HEK293 (cell line): ENCODE measurements around the gene ARHGEF2.

Experiments
- CTCF ChIA-PET: fragments of 350-600 bp; formaldehyde crosslinking; extraction: SDS; loops from one replicate; lab custom pipeline; 2021; ENCODE audit warnings: antibody characterized with exemption; lab: Yijun Ruan, JAX
- POLR2A ChIA-PET: fragments of 300-600 bp; formaldehyde crosslinking; extraction: SDS; loops from one replicate; lab custom pipeline; 2020; ENCODE audit warnings: antibody characterized with exemption, inconsistent platforms; lab: Yijun Ruan, JAX
- H3K27ac ChIP-seq: fragments of 200-500 bp; sonication (Bioruptor generic); 2 replicates; pipeline ENCODE4 v1.5.1; 2014; ENCODE audit warnings: low read depth, low read length, control low read depth, inconsistent platforms; ENCODE audit errors: extremely low read depth
- H3K36me3 ChIP-seq, 2 experiments: fragments of 200-500 bp in 1 of 2; sonication (Bioruptor generic) in 1 of 2; 1 replicate in 1 of 2; 2 replicates in 1 of 2; pipeline ENCODE4 v1.5.1; 2014 to 2017; ENCODE audit warnings: inconsistent platforms in 2 of 2, low read length in 2 of 2; ENCODE audit not compliant: control insufficient read depth in 2 of 2, insufficient read depth in 1 of 2
- H3K4me1 ChIP-seq: fragments of 200-500 bp; sonication (Bioruptor generic); 2 replicates; pipeline ENCODE4 v1.5.1; 2014; ENCODE audit warnings: mild to moderate bottlenecking, low read length, inconsistent platforms; ENCODE audit not compliant: control insufficient read depth, insufficient read depth
- H3K4me3 ChIP-seq: 2 replicates; pipeline ENCODE4 v1.5.1; 2011; ENCODE audit warnings: low read depth, mild to moderate bottlenecking, control low read depth, low read length, moderate library complexity
- H3K9me3 ChIP-seq: fragments of 200-500 bp; sonication (Bioruptor generic); 2 replicates; pipeline ENCODE4 v1.5.1; 2014; ENCODE audit warnings: low read depth, low read length, inconsistent platforms; ENCODE audit not compliant: control insufficient read depth, insufficient read depth
- GFI1B ChIP-seq: fragments of 450-650 bp; formaldehyde crosslinking; IDR thresholded peaks from 2 replicates; pipeline ENCODE4 v1.5.1; 2016; ENCODE audit warnings: missing biosample characterization, missing genetic modification characterization
- GLI2 ChIP-seq: fragments of 450-650 bp; formaldehyde crosslinking; IDR thresholded peaks from 2 replicates; pipeline ENCODE4; 2017; ENCODE audit warnings: missing biosample characterization, missing genetic modification characterization, low read depth, borderline replicate concordance
- KLF8 ChIP-seq: fragments of 450-650 bp; formaldehyde crosslinking; IDR thresholded peaks from 2 replicates; pipeline ENCODE4 v1.5.1; 2016; ENCODE audit warnings: missing biosample characterization, missing genetic modification characterization
- TCF7L2 ChIP-seq: IDR thresholded peaks from 2 replicates; pipeline ENCODE4 v1.6.1; 2011; ENCODE audit warnings: low read depth, mild to moderate bottlenecking, inconsistent platforms, low read length, moderate library complexity, borderline replicate concordance
- YY1 ChIP-seq: fragments of 450-650 bp; formaldehyde crosslinking; IDR thresholded peaks from 2 replicates; pipeline ENCODE4 v1.5.1; 2018; ENCODE audit warnings: missing biosample characterization, missing genetic modification characterization
- ZBTB17 ChIP-seq: fragments of 450-650 bp; formaldehyde crosslinking; IDR thresholded peaks from 2 replicates; pipeline ENCODE4 v1.5.1; 2016; ENCODE audit warnings: missing biosample characterization, missing genetic modification characterization
- ZNF132 ChIP-seq: fragments of 450-650 bp; formaldehyde crosslinking; IDR thresholded peaks from 2 replicates; pipeline ENCODE4 v1.5.1; 2017; ENCODE audit warnings: missing biosample characterization, missing genetic modification characterization, borderline replicate concordance
- ZNF155 ChIP-seq: fragments of 450-650 bp; formaldehyde crosslinking; IDR thresholded peaks from 2 replicates; pipeline ENCODE4 v1.5.1; 2016; ENCODE audit warnings: missing biosample characterization, missing genetic modification characterization
- ZNF169 ChIP-seq: fragments of 450-650 bp; formaldehyde crosslinking; IDR thresholded peaks from 2 replicates; pipeline ENCODE4 v1.5.1; 2016; ENCODE audit warnings: missing biosample characterization, missing genetic modification characterization
- ZNF335 ChIP-seq: fragments of 450-650 bp; formaldehyde crosslinking; conservative IDR thresholded peaks from 2 replicates; pipeline ENCODE4 v1.5.1; 2016; ENCODE audit warnings: missing biosample characterization, missing genetic modification characterization
- ZNF626 ChIP-seq: fragments of 450-650 bp; sonication (Bioruptor Pico); formaldehyde crosslinking; IDR thresholded peaks from 2 replicates; pipeline ENCODE4 v1.5.1; 2018; ENCODE audit warnings: missing biosample characterization, missing genetic modification characterization, inconsistent platforms
- ZNF629 ChIP-seq: fragments of 450-650 bp; formaldehyde crosslinking; IDR thresholded peaks from 2 replicates; pipeline ENCODE4 v1.5.1; 2017; ENCODE audit warnings: missing biosample characterization, missing genetic modification characterization
- ZNF664 ChIP-seq: fragments of 450-650 bp; formaldehyde crosslinking; IDR thresholded peaks from 2 replicates; pipeline ENCODE4 v1.5.1; 2016; ENCODE audit warnings: missing biosample characterization, missing genetic modification characterization
- ZNF776 ChIP-seq: fragments of 450-650 bp; formaldehyde crosslinking; IDR thresholded peaks from 2 replicates; pipeline ENCODE4 v1.5.0; 2017; ENCODE audit warnings: missing biosample characterization, missing genetic modification characterization, borderline replicate concordance
- ZNF843 ChIP-seq: fragments of 450-650 bp; formaldehyde crosslinking; IDR thresholded peaks from 2 replicates; pipeline ENCODE4 v1.5.1; 2016; ENCODE audit warnings: missing biosample characterization, missing genetic modification characterization
- TF ChIP-seq, protein P1 (sequence below): fragments of 450-650 bp; formaldehyde crosslinking; IDR thresholded peaks from 2 replicates; pipeline ENCODE4 v1.5.1; 2016; ENCODE audit warnings: missing biosample characterization, missing genetic modification characterization, borderline replicate concordance
- TF ChIP-seq, protein P2 (sequence below): fragments of 450-650 bp; formaldehyde crosslinking; IDR thresholded peaks from 2 replicates; pipeline ENCODE4 v1.5.1; 2016; ENCODE audit warnings: missing biosample characterization, missing genetic modification characterization
- TF ChIP-seq, protein P3 (sequence below): fragments of 450-650 bp; formaldehyde crosslinking; conservative IDR thresholded peaks from 2 replicates; pipeline ENCODE4 v1.5.1; 2016; ENCODE audit warnings: low read depth, missing biosample characterization, missing genetic modification characterization
- TF ChIP-seq, protein P4 (sequence below): fragments of 450-650 bp; formaldehyde crosslinking; IDR thresholded peaks from 2 replicates; pipeline ENCODE4 v1.5.1; 2016; ENCODE audit warnings: missing biosample characterization, missing genetic modification characterization
- TF ChIP-seq, protein P5 (sequence below): fragments of 450-650 bp; formaldehyde crosslinking; IDR thresholded peaks from 2 replicates; pipeline ENCODE4 v1.5.1; 2016; ENCODE audit warnings: missing biosample characterization, missing genetic modification characterization

ARHGEF2 gene

DNA sequence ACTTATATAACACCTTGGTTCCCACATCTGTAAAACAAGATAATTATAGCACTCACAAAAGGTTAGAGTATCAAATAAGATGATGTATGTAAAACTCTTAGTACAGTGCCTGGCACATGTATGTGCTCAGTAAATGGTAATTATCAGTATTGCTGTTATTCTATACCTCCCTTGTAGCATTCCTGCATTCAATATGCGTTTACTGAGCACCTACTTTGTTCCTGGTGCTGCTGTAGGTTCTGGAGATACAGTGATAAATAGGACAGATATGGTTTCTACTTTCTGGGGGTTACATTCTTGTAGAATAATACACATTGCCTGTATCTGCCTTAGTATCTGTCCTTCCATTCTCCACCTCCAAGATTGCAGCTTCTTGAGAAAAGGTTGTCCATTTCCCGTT lies 43.6 kb upstream of the ARHGEF2 start:
- Histone ChIP-seq H3K27ac (no peak overlapping the region), H3K4me3 (no peak overlapping the region), H3K4me1 (no peaks in the 10 kb centered on the region)
- CTCF ChIA-PET = interaction anchor here (1.6 kb wide), 1 partner anchor 13 kb away, joined by 3 read pairs; no protein-coding TSS in a partner anchor
- no peak for TF ChIP-seq YY1 (tag by site-specific recombination)
- TF ChIP-seq ZNF664 (tag by site-specific recombination) = peak; percentile 94
- TF ChIP-seq, protein P1, sequence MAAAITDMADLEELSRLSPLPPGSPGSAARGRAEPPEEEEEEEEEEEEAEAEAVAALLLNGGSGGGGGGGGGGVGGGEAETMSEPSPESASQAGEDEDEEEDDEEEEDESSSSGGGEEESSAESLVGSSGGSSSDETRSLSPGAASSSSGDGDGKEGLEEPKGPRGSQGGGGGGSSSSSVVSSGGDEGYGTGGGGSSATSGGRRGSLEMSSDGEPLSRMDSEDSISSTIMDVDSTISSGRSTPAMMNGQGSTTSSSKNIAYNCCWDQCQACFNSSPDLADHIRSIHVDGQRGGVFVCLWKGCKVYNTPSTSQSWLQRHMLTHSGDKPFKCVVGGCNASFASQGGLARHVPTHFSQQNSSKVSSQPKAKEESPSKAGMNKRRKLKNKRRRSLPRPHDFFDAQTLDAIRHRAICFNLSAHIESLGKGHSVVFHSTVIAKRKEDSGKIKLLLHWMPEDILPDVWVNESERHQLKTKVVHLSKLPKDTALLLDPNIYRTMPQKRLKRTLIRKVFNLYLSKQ (tag by site-specific recombination) = no peak
- TF ChIP-seq, all 188 proteins: peak for 1
- H3K9me3 ChIP-seq = no peaks in the 10 kb centered on the region
- peaks cover 23 to 28% of the 10 kb centered on the region in 2 experiments for H3K36me3 ChIP-seq
- POLR2A ChIA-PET = no interaction called here

DNA sequence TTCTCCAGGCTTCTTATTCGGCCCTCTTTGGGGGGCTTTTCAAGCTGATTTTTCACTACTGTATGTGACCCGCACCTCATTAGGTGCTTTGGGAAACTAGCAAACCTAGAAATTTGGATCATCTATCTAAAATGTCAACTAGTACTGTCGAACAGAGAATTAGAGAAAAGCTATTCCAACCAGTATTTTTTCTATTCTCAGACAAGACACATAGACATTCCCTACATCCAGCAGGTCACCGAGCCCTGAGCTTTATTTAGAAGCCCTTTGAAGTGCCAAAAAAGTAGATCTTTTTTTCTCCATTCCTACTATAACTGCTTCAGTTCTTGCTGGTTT lies 42.7 kb upstream of the ARHGEF2 start:
- POLR2A ChIA-PET = interaction anchor here (0.6 to 0.7 kb wide), 2 partner anchors 12 to 44 kb away, joined by 3 read pairs; no protein-coding TSS in a partner anchor
- H3K9me3 ChIP-seq = no peaks in the 10 kb centered on the region
- H3K27ac ChIP-seq = no peak overlapping the region
- CTCF ChIA-PET = interaction anchor here (0.7 to 1.6 kb wide), 3 partner anchors 44 to 108 kb away, joined by 3 to 4 read pairs (median 4); no protein-coding TSS in a partner anchor
- H3K4me3 ChIP-seq = peak overlapping the region; percentile 85
- no peaks in the 10 kb centered on the region for H3K4me1 ChIP-seq
- peaks cover 30 to 37% of the 10 kb centered on the region in 2 experiments for H3K36me3 ChIP-seq
- TF ChIP-seq, protein P2, sequence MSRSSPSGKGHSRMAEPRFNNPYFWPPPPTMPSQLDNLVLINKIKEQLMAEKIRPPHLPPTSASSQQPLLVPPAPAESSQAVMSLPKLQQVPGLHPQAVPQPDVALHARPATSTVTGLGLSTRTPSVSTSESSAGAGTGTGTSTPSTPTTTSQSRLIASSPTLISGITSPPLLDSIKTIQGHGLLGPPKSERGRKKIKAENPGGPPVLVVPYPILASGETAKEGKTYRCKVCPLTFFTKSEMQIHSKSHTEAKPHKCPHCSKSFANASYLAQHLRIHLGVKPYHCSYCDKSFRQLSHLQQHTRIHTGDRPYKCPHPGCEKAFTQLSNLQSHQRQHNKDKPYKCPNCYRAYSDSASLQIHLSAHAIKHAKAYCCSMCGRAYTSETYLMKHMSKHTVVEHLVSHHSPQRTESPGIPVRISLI = no peak
- no peak for TF ChIP-seq ZNF132 (tag by site-specific recombination)
- TF ChIP-seq KLF8 (tag by site-specific recombination) = no peak
- peak; percentile 77 for TF ChIP-seq ZNF335
- TF ChIP-seq ZNF843 (tag by site-specific recombination) = no peak
- peak; percentile 37; the same call in 1 of the 2 replicates for TF ChIP-seq TCF7L2
- TF ChIP-seq, protein P3, sequence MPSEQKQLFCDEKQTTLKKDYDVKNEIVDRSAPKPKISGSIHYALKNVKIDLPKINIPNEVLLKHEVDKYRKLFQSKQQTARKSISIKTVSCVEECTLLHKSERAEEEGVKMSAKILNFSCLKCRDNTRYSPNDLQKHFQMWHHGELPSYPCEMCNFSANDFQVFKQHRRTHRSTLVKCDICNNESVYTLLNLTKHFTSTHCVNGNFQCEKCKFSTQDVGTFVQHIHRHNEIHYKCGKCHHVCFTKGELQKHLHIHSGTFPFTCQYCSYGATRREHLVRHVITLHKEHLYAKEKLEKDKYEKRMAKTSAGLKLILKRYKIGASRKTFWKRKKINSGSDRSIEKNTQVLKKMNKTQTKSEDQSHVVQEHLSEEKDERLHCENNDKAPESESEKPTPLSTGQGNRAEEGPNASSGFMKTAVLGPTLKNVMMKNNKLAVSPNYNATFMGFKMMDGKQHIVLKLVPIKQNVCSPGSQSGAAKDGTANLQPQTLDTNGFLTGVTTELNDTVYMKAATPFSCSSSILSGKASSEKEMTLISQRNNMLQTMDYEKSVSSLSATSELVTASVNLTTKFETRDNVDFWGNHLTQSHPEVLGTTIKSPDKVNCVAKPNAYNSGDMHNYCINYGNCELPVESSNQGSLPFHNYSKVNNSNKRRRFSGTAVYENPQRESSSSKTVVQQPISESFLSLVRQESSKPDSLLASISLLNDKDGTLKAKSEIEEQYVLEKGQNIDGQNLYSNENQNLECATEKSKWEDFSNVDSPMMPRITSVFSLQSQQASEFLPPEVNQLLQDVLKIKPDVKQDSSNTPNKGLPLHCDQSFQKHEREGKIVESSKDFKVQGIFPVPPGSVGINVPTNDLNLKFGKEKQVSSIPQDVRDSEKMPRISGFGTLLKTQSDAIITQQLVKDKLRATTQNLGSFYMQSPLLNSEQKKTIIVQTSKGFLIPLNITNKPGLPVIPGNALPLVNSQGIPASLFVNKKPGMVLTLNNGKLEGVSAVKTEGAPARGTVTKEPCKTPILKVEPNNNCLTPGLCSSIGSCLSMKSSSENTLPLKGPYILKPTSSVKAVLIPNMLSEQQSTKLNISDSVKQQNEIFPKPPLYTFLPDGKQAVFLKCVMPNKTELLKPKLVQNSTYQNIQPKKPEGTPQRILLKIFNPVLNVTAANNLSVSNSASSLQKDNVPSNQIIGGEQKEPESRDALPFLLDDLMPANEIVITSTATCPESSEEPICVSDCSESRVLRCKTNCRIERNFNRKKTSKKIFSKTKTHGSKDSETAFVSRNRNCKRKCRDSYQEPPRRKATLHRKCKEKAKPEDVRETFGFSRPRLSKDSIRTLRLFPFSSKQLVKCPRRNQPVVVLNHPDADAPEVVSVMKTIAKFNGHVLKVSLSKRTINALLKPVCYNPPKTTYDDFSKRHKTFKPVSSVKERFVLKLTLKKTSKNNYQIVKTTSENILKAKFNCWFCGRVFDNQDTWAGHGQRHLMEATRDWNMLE = no peak; the same call in none of the 2 replicates
- no peak for TF ChIP-seq GFI1B (tag by site-specific recombination)
- TF ChIP-seq GLI2 (tag by site-specific recombination) = no peak
- 0 out of 2 replicates have a peak, but pooled peaks have one; percentile 5 for TF ChIP-seq ZNF629
- peak; percentile 77; the same call in 1 of the 2 replicates for TF ChIP-seq ZBTB17 (tag by site-specific recombination)
- no peak for TF ChIP-seq ZNF155 (tag by site-specific recombination)
- TF ChIP-seq, protein P4, sequence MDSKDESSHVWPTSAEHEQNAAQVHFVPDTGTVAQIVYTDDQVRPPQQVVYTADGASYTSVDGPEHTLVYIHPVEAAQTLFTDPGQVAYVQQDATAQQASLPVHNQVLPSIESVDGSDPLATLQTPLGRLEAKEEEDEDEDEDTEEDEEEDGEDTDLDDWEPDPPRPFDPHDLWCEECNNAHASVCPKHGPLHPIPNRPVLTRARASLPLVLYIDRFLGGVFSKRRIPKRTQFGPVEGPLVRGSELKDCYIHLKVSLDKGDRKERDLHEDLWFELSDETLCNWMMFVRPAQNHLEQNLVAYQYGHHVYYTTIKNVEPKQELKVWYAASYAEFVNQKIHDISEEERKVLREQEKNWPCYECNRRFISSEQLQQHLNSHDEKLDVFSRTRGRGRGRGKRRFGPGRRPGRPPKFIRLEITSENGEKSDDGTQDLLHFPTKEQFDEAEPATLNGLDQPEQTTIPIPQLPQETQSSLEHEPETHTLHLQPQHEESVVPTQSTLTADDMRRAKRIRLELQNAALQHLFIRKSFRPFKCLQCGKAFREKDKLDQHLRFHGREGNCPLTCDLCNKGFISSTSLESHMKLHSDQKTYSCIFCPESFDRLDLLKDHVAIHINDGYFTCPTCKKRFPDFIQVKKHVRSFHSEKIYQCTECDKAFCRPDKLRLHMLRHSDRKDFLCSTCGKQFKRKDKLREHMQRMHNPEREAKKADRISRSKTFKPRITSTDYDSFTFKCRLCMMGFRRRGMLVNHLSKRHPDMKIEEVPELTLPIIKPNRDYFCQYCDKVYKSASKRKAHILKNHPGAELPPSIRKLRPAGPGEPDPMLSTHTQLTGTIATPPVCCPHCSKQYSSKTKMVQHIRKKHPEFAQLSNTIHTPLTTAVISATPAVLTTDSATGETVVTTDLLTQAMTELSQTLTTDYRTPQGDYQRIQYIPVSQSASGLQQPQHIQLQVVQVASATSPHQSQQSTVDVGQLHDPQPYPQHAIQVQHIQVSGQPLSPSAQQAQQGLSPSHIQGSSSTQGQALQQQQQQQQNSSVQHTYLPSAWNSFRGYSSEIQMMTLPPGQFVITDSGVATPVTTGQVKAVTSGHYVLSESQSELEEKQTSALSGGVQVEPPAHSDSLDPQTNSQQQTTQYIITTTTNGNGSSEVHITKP (tag by site-specific recombination) = 0 out of 2 replicates have a peak, but pooled peaks have one; percentile 8
- TF ChIP-seq, protein P5, sequence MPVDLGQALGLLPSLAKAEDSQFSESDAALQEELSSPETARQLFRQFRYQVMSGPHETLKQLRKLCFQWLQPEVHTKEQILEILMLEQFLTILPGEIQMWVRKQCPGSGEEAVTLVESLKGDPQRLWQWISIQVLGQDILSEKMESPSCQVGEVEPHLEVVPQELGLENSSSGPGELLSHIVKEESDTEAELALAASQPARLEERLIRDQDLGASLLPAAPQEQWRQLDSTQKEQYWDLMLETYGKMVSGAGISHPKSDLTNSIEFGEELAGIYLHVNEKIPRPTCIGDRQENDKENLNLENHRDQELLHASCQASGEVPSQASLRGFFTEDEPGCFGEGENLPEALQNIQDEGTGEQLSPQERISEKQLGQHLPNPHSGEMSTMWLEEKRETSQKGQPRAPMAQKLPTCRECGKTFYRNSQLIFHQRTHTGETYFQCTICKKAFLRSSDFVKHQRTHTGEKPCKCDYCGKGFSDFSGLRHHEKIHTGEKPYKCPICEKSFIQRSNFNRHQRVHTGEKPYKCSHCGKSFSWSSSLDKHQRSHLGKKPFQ (tag by site-specific recombination) = no peak
- TF ChIP-seq ZNF776 (tag by site-specific recombination) = no peak
- no peak for TF ChIP-seq ZNF626 (tag by site-specific recombination)
- TF ChIP-seq ZNF169 (tag by site-specific recombination) = no peak
